CD14-positive monocyte (primary cell): Measurements from ENCODE around the gene PLA2G6. TPM values are rescaled to one million over a fixed set of nuclear protein-coding genes. Genes with fewer than 3 reads are reported as not detected.
A peak's percentile ranks its signal among the peaks of the same experiment; 100 is the strongest.

Experiments used
- DNase-seq, 3 donors: peaks; one replicate each; pipeline ENCODE4 v3.0.0-alpha.2; 2011 to 2022
- H2AFZ ChIP-seq: 2 replicates; pipeline ENCODE4 v1.6.0; 2012; ENCODE audit warnings: mild to moderate bottlenecking, low read depth, low read length, inconsistent platforms; ENCODE audit not compliant: insufficient read depth, poor library complexity, severe bottlenecking
- H3K27ac ChIP-seq, 2 donors: 1 replicate in 1 of 2; 2 replicates in 1 of 2; pipeline ENCODE4 v1.5.1; 2012 to 2013; ENCODE audit warnings: low read length in 2 of 2, control low read depth in 1 of 2, inconsistent platforms in 1 of 2, low read depth in 1 of 2, mild to moderate bottlenecking in 1 of 2
- H3K27me3 ChIP-seq, 2 donors: one replicate each; pipeline versions ENCODE4 v1.6.0 to v1.6.1; 2011 to 2013; ENCODE audit warnings: low read length in 2 of 2; ENCODE audit not compliant: control insufficient read depth in 2 of 2, insufficient read depth in 2 of 2
- H3K36me3 ChIP-seq, 2 donors: replicated peaks in 1 of 2; 1 replicate in 1 of 2; 2 replicates in 1 of 2; pipeline versions ENCODE4 v1.5.1 to v1.6.1; 2012 to 2013; ENCODE audit warnings: low read length in 2 of 2, control low read depth in 1 of 2, inconsistent platforms in 1 of 2, mild to moderate bottlenecking in 1 of 2; ENCODE audit not compliant: insufficient read depth in 2 of 2, control insufficient read depth in 1 of 2
- H3K4me1 ChIP-seq, 2 donors: 1 replicate in 1 of 2; 2 replicates in 1 of 2; pipeline versions ENCODE4 v1.5.1 to v1.6.1; 2012 to 2013; ENCODE audit warnings: low read length in 2 of 2, control low read depth in 1 of 2, inconsistent platforms in 1 of 2, mild to moderate bottlenecking in 1 of 2, moderate library complexity in 1 of 2; ENCODE audit not compliant: insufficient read depth in 2 of 2, control insufficient read depth in 1 of 2
- H3K4me2 ChIP-seq: replicated peaks from 2 replicates; pipeline ENCODE3; 2012; ENCODE audit warnings: low read length, moderate library complexity, mild to moderate bottlenecking; ENCODE audit not compliant: poor library complexity, severe bottlenecking; ENCODE audit errors: extremely low read depth
- H3K4me3 ChIP-seq, 3 experiments: fragments of 200-600 bp in 1 of 3; sonication (generic) in 1 of 3; replicated peaks in 1 of 3; 1 replicate in 2 of 3; 2 replicates in 1 of 3; pipeline ENCODE4 v1.5.1; 2011 to 2013; ENCODE audit warnings: low read length in 3 of 3, mild to moderate bottlenecking in 3 of 3, control low read depth in 2 of 3, low read depth in 2 of 3, inconsistent platforms in 1 of 3, moderate library complexity in 1 of 3
- H3K79me2 ChIP-seq: 2 replicates; pipeline ENCODE4 v1.6.0; 2012; ENCODE audit warnings: mild to moderate bottlenecking, control low read depth, inconsistent platforms, low read length, moderate library complexity; ENCODE audit not compliant: insufficient read depth
- H3K9ac ChIP-seq: 2 replicates; pipeline ENCODE4 v1.6.0; 2017; ENCODE audit warnings: low read length, mild to moderate bottlenecking; ENCODE audit not compliant: insufficient read depth, poor library complexity, severe bottlenecking
- H3K9me3 ChIP-seq, 2 donors: replicated peaks in 1 of 2; 1 replicate in 1 of 2; 2 replicates in 1 of 2; pipeline versions ENCODE4 v1.5.1 to v1.6.1; 2012 to 2013; ENCODE audit warnings: low read length in 2 of 2, control low read depth in 1 of 2; ENCODE audit not compliant: control insufficient read depth in 1 of 2, insufficient read depth in 1 of 2
- H4K20me1 ChIP-seq: 2 replicates; pipeline ENCODE4 v1.6.0; 2012; ENCODE audit warnings: mild to moderate bottlenecking, low read length, control low read depth, moderate library complexity; ENCODE audit not compliant: insufficient read depth
- H3K27ac Mint-ChIP-seq, 7 donors: one replicate each; pipeline ENCODE4 v1.8.0; 2020; ENCODE audit warnings: mild to moderate bottlenecking in 7 of 7, mixed read lengths in 7 of 7, moderate library complexity in 6 of 7, inconsistent platforms in 2 of 7
- H3K27me3 Mint-ChIP-seq, 3 donors: one replicate each; pipeline ENCODE4 v1.8.0; 2021 to 2022; ENCODE audit warnings: low read depth in 3 of 3, mild to moderate bottlenecking in 3 of 3, mixed read lengths in 3 of 3, moderate library complexity in 3 of 3, inconsistent platforms in 1 of 3
- H3K36me3 Mint-ChIP-seq, 2 donors: one replicate each; pipeline ENCODE4 v1.8.0; 2020; ENCODE audit warnings: mixed read lengths in 2 of 2, inconsistent platforms in 1 of 2, mild to moderate bottlenecking in 1 of 2
- H3K4me1 Mint-ChIP-seq: one replicate; pipeline ENCODE4 v1.8.0; 2020; ENCODE audit warnings: mild to moderate bottlenecking, mixed read lengths
- H3K4me3 Mint-ChIP-seq, 2 donors: one replicate each; pipeline ENCODE4 v1.8.0; 2020; ENCODE audit warnings: mild to moderate bottlenecking in 2 of 2, mixed read lengths in 2 of 2, moderate library complexity in 1 of 2
- H3K9me3 Mint-ChIP-seq, 7 donors: one replicate each; pipeline ENCODE4 v1.8.0; 2020 to 2022; ENCODE audit warnings: mixed read lengths in 7 of 7, mild to moderate bottlenecking in 6 of 7, moderate library complexity in 6 of 7, inconsistent platforms in 2 of 7
- CTCF ChIP-seq: fragments of 200-600 bp; IDR thresholded peaks from one replicate; pipeline ENCODE4 v1.8.0; 2022; ENCODE audit warnings: antibody characterized with exemption, mild to moderate bottlenecking
- WGBS: methylation state at CpG from one replicate; pipeline ENCODE4 v1.1.5; 2013; ENCODE audit warnings: missing lambda C conversion rate; ENCODE audit not compliant: insufficient coverage; 5-methylcytosine and 5-hydroxymethylcytosine counted together
- intact Hi-C, 2 donors: fragments of 100-400 bp; cut with micrococcal nuclease; formaldehyde crosslinking; loops; one replicate each; pipeline versions ENCODE4 v1.15.0 to v1.15.1; 2023
- polyA plus RNA-seq, 3 donors: library from polyadenylated mRNA; depleted of rRNA in 1 of 3; unstranded in 2 of 3; stranded (reverse) in 1 of 3; fragments of 300-500 nt in 2 of 3; fragments of >200 nt in 1 of 3; fragmentation: Illumina TruSeq in 2 of 3; gene quantifications; 1 replicate in 2 of 3; 2 replicates in 1 of 3; pipeline ENCODE4 v1.2.3, GENCODE V29; 2012 to 2021

Gene PLA2G6
- polyA plus RNA-seq, 3 donors = 0.43 to 8.3 (median 0.62) TPM

- 91% methylated on average over 10 of the region's 16 CpGs for WGBS
- DNase-seq = no peak
- no peak within 1 kb of the TSS for H3K9ac ChIP-seq
These were observed 97.5 kb downstream of the PLA2G6 start, which contains the start of gene SLC16A8 for GRCh38 chr22:38083931-38084631. TSS of gene SLC16A8 (minus strand) at chr22:38084184. CDS start at chr22:38082873, 1,311 bp downstream.

More at GRCh38 chr22:38083931-38084631, 97.5 kb downstream of the PLA2G6 start, which contains the start of gene SLC16A8:
- H3K27ac ChIP-seq = no peak within 1 kb of the TSS
- no peaks in the 10 kb centered on the region for H3K9me3 ChIP-seq
- H3K4me2 ChIP-seq = no peak within 1 kb of the TSS
- H3K4me1 ChIP-seq = peaks cover 6 to 18% of the 10 kb centered on the region in 2 donors
- TF ChIP-seq CTCF = no peak
- H3K36me3 Mint-ChIP-seq = peaks cover 0 to 4% of the 10 kb centered on the region in 2 donors
- H2AFZ ChIP-seq = no peak within 1 kb of the TSS
- H4K20me1 ChIP-seq = no peaks in the 10 kb centered on the region
- peaks cover 45 to 59% (median 55%) of the 10 kb centered on the region in 3 donors for H3K27me3 Mint-ChIP-seq
- no peaks in the 10 kb centered on the region for H3K36me3 ChIP-seq
- H3K4me3 Mint-ChIP-seq = peak within 1 kb of the TSS in 1 of 2 donors; percentile 78
- H3K27ac Mint-ChIP-seq = no peak within 1 kb of the TSS
- H3K27me3 ChIP-seq = peaks cover 9 to 51% of the 10 kb centered on the region in 2 donors
- no peaks in the 10 kb centered on the region for H3K79me2 ChIP-seq
- no peak within 1 kb of the TSS for H3K4me3 ChIP-seq
- intact Hi-C loops = no loop called here
- H3K4me1 Mint-ChIP-seq = peaks cover 2% of the 10 kb centered on the region
- peaks cover 0 to 8% (median 1%) of the 10 kb centered on the region in 7 donors for H3K9me3 Mint-ChIP-seq
